Ovary (tissue), 3 donors: ENCODE measurements around the gene TMEM270.

Experiments used
- POLR2A ChIP-seq: fragments of 450-650 bp; IDR thresholded peaks from one replicate; pipeline ENCODE4 v1.6.1; 2017; ENCODE audit warnings: antibody characterized with exemption, mild to moderate bottlenecking, moderate library complexity
- TF ChIP-seq, protein P1 (sequence below), 3 donors: fragments of 450-650 bp in 2 of 3; fragments of 200-600 bp in 1 of 3; IDR thresholded peaks; one replicate each; pipeline versions ENCODE4 v1.5.1 to v1.8.0; 2016 to 2022; ENCODE audit warnings: antibody characterized with exemption in 3 of 3, mild to moderate bottlenecking in 1 of 3
- donor health status: DM: no; HTN: no; CAD: no.

DNA sequence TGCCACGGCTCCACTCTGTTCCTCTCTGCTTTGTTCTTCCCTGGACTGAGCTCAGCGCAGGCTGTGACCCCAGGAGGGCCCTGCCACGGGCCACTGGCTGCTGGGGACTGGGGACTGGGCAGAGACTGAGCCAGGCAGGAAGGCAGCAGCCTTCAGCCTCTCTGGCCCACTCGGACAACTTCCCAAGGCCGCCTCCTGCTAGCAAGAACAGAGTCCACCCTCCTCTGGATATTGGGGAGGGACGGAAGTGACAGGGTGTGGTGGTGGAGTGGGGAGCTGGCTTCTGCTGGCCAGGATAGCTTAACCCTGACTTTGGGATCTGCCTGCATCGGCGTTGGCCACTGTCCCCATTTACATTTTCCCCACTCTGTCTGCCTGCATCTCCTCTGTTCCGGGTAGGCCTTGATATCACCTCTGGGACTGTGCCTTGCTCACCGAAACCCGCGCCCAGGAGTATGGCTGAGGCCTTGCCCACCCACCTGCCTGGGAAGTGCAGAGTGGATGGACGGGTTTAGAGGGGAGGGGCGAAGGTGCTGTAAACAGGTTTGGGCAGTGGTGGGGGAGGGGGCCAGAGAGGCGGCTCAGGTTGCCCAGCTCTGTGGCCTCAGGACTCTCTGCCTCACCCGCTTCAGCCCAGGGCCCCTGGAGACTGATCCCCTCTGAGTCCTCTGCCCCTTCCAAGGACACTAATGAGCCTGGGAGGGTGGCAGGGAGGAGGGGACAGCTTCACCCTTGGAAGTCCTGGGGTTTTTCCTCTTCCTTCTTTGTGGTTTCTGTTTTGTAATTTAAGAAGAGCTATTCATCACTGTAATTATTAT, 28.9 kb upstream of the TMEM270 start:
- no peak for TF ChIP-seq POLR2A
- TF ChIP-seq, protein P1, sequence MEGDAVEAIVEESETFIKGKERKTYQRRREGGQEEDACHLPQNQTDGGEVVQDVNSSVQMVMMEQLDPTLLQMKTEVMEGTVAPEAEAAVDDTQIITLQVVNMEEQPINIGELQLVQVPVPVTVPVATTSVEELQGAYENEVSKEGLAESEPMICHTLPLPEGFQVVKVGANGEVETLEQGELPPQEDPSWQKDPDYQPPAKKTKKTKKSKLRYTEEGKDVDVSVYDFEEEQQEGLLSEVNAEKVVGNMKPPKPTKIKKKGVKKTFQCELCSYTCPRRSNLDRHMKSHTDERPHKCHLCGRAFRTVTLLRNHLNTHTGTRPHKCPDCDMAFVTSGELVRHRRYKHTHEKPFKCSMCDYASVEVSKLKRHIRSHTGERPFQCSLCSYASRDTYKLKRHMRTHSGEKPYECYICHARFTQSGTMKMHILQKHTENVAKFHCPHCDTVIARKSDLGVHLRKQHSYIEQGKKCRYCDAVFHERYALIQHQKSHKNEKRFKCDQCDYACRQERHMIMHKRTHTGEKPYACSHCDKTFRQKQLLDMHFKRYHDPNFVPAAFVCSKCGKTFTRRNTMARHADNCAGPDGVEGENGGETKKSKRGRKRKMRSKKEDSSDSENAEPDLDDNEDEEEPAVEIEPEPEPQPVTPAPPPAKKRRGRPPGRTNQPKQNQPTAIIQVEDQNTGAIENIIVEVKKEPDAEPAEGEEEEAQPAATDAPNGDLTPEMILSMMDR (IDR thresholded peaks at IDR 0.05) = no peak
